Measurements from ENCODE around the gene NMRK1.

NMRK1 gene

DNA sequence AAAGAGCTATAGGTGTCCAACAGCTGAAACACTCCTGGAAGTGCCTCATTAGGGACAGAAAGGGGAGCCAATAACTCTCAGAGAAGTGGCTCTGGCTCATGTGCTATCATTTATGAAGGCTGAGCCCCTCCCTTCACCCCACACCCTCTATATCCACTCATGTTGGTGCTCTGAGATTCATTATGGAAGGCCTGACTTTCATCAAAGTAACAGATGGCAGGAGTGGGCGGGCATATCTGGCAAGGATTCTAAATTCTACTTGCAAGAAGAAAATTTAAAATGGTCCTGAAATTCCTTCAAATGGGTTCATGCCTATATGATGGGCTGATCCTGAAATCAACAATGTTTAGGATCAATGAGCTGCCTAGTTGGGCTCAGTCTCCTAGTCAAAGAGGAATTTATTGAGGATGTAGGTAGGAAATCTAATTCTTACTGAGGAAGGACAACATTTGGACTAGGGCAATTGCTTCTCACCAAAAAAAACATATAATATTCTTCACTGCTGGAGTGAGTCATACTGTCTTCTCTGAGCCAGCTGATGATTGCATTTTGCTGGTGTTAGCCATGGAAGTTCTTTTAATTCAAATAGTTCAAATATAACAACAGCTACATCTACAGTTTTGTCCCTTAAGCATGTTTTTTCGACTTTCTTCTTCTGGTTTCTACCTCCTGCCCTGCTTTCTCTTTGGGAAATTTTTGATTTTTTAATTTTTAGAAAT, 23.5 kb downstream of the NMRK1 start:
- Histone ChIP-seq H3K27ac (ENCODE audit: extremely low read depth, low read depth, low read length) (no peak overlapping the region), H3K9me3 (ENCODE audit: control insufficient read depth, insufficient read depth, low read depth, low read length) (no peaks in the 10 kb centered on the region), H3K4me3 (ENCODE audit: low read depth, low read length) (no peak overlapping the region), H3K4me1 (ENCODE audit: control insufficient read depth, insufficient read depth, low read length) (no peaks in the 10 kb centered on the region), H3K36me3 (ENCODE audit: control insufficient read depth in 2 of 2, insufficient read depth in 1 of 2, low read length in 2 of 2) (peaks cover 0 to 4% of the 10 kb centered on the region in 2 experiments; a peak in 1 of 3 replicates)
- CTCF ChIA-PET = interaction anchor here (0.8 to 1.7 kb wide), 5 partner anchors 11 to 291 kb away, joined by 3 to 6 read pairs (median 4); no protein-coding TSS in a partner anchor
- TF ChIP-seq ZNF394 (tag by site-specific recombination; IDR thresholded peaks at IDR 0.05; ENCODE audit: borderline replicate concordance) = no peak
- POLR2A ChIA-PET = interaction anchor here (2.1 kb wide), 1 partner anchor 36 kb away, joined by 9 read pairs; the partner anchor contains the start of gene CARNMT1

DNA sequence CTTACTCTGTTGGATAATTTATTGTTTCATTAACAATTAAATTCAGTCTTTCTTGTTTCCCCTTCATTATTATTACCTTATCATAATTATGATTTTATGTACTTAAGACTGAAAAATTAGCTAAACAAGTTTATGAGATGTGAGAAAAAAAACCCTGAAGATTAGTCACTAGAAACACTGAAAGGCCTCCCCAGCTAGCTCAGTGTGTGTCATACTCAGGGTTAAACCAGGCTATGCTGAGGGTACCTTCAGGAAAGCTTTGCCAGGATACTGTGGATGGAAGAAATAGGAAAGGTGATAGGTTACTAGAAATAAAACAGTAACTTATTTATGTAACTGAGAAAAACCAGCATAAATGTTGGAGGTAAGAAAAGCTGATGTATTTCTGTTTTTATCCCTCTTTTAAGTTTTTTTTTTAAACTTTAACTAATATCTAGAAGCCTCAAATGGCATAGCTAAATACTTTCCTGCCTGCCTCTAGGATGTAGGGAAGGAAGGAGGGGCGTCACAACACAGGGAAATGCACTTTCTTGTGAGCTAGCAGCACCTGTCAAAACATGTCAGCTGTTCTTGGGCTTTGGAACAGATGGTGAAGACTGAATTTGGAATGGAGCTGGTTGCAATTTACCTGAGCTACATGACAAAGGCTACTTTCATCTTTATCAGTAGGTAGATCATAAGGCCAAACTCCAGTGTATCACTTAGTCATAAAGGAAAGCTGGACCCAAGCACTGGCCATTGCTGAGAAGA, 24.2 kb downstream of the NMRK1 start:
- Histone ChIP-seq H3K4me1 (ENCODE audit: control insufficient read depth, insufficient read depth, low read length) (no peaks in the 10 kb centered on the region), H3K4me3 (ENCODE audit: low read depth, low read length) (no peak overlapping the region), H3K27ac (ENCODE audit: extremely low read depth, low read depth, low read length) (no peak overlapping the region), H3K36me3 (ENCODE audit: control insufficient read depth in 2 of 2, insufficient read depth in 1 of 2, low read length in 2 of 2) (peaks cover 0 to 4% of the 10 kb centered on the region in 2 experiments; a peak in 1 of 3 replicates), H3K9me3 (ENCODE audit: control insufficient read depth, insufficient read depth, low read depth, low read length) (no peaks in the 10 kb centered on the region)
- CTCF ChIA-PET = interaction anchor here (0.7 to 1.7 kb wide), 6 partner anchors 11 to 1464 kb away, joined by 3 to 6 read pairs (median 4); no protein-coding TSS in a partner anchor
- POLR2A ChIA-PET = interaction anchor here (2.1 kb wide), 1 partner anchor 35 kb away, joined by 9 read pairs; the partner anchor contains the start of gene CARNMT1
- TF ChIP-seq ZNF416 (tag by site-specific recombination; IDR thresholded peaks at IDR 0.05) (no peak), ZNF707 (tag by site-specific recombination; IDR thresholded peaks at IDR 0.05) (no peak), ZNF521 (tag by site-specific recombination; IDR thresholded peaks at IDR 0.05) (no peak), ZNF510 (tag by site-specific recombination; IDR thresholded peaks at IDR 0.05; ENCODE audit: insufficient replicate concordance) (no peak), ZBTB48 (tag by site-specific recombination; IDR thresholded peaks at IDR 0.05) (no peak), KLF10 (tag by site-specific recombination; IDR thresholded peaks at IDR 0.05) (no peak), ZNF791 (tag by site-specific recombination; IDR thresholded peaks at IDR 0.05) (no peak), ZNF544 (tag by site-specific recombination; IDR thresholded peaks at IDR 0.05) (no peak), MEIS1 (CRISPR knock-in tag; IDR thresholded peaks at IDR 0.05; ENCODE audit: borderline replicate concordance) (no peak), ZNF660 (tag by site-specific recombination; IDR thresholded peaks at IDR 0.05) (no peak), ZNF391 (tag by site-specific recombination; IDR thresholded peaks at IDR 0.05; ENCODE audit: borderline replicate concordance, low read depth) (no peak), ZFP37 (tag by site-specific recombination; IDR thresholded peaks at IDR 0.05) (no peak), ZNF335 (tag by site-specific recombination; conservative IDR thresholded peaks at IDR 0.05) (no peak), IKZF3 (tag by site-specific recombination; IDR thresholded peaks at IDR 0.05) (no peak), ZFHX2 (tag by site-specific recombination; conservative IDR thresholded peaks at IDR 0.05) (no peak), OSR2 (tag by site-specific recombination; IDR thresholded peaks at IDR 0.05) (no peak)
- TF ChIP-seq, protein P1, sequence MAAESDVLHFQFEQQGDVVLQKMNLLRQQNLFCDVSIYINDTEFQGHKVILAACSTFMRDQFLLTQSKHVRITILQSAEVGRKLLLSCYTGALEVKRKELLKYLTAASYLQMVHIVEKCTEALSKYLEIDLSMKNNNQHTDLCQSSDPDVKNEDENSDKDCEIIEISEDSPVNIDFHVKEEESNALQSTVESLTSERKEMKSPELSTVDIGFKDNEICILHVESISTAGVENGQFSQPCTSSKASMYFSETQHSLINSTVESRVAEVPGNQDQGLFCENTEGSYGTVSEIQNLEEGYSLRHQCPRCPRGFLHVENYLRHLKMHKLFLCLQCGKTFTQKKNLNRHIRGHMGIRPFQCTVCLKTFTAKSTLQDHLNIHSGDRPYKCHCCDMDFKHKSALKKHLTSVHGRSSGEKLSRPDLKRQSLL (tag by site-specific recombination; IDR thresholded peaks at IDR 0.05) = no peak
- TF ChIP-seq, protein P2, sequence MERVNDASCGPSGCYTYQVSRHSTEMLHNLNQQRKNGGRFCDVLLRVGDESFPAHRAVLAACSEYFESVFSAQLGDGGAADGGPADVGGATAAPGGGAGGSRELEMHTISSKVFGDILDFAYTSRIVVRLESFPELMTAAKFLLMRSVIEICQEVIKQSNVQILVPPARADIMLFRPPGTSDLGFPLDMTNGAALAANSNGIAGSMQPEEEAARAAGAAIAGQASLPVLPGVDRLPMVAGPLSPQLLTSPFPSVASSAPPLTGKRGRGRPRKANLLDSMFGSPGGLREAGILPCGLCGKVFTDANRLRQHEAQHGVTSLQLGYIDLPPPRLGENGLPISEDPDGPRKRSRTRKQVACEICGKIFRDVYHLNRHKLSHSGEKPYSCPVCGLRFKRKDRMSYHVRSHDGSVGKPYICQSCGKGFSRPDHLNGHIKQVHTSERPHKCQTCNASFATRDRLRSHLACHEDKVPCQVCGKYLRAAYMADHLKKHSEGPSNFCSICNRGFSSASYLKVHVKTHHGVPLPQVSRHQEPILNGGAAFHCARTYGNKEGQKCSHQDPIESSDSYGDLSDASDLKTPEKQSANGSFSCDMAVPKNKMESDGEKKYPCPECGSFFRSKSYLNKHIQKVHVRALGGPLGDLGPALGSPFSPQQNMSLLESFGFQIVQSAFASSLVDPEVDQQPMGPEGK (tag by site-specific recombination; IDR thresholded peaks at IDR 0.05) = no peak
- TF ChIP-seq, protein P3, sequence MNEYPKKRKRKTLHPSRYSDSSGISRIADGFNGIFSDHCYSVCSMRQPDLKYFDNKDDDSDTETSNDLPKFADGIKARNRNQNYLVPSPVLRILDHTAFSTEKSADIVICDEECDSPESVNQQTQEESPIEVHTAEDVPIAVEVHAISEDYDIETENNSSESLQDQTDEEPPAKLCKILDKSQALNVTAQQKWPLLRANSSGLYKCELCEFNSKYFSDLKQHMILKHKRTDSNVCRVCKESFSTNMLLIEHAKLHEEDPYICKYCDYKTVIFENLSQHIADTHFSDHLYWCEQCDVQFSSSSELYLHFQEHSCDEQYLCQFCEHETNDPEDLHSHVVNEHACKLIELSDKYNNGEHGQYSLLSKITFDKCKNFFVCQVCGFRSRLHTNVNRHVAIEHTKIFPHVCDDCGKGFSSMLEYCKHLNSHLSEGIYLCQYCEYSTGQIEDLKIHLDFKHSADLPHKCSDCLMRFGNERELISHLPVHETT (tag by site-specific recombination; IDR thresholded peaks at IDR 0.05) = no peak

Data from HEK293 (cell line).